AG09319 (cell line): ENCODE data around the gene KCMF1.

Experiments
- DNase-seq: peaks from one replicate; pipeline ENCODE4 v3.0.0-alpha.2; 2010; ENCODE audit warnings: low read depth; ENCODE audit errors: extremely low read depth
- TF ChIP-seq, protein P1 (sequence below): IDR thresholded peaks from 2 replicates; pipeline ENCODE4 v1.5.1; 2011; ENCODE audit warnings: low read depth, mild to moderate bottlenecking, inconsistent platforms, low read length, moderate library complexity

Gene KCMF1

GRCh38 chr2:84991404-84992160 lies 20.6 kb downstream of the KCMF1 start:
- DNase-seq = peak; percentile 96
- TF ChIP-seq, protein P1, sequence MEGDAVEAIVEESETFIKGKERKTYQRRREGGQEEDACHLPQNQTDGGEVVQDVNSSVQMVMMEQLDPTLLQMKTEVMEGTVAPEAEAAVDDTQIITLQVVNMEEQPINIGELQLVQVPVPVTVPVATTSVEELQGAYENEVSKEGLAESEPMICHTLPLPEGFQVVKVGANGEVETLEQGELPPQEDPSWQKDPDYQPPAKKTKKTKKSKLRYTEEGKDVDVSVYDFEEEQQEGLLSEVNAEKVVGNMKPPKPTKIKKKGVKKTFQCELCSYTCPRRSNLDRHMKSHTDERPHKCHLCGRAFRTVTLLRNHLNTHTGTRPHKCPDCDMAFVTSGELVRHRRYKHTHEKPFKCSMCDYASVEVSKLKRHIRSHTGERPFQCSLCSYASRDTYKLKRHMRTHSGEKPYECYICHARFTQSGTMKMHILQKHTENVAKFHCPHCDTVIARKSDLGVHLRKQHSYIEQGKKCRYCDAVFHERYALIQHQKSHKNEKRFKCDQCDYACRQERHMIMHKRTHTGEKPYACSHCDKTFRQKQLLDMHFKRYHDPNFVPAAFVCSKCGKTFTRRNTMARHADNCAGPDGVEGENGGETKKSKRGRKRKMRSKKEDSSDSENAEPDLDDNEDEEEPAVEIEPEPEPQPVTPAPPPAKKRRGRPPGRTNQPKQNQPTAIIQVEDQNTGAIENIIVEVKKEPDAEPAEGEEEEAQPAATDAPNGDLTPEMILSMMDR = no peak

DNA sequence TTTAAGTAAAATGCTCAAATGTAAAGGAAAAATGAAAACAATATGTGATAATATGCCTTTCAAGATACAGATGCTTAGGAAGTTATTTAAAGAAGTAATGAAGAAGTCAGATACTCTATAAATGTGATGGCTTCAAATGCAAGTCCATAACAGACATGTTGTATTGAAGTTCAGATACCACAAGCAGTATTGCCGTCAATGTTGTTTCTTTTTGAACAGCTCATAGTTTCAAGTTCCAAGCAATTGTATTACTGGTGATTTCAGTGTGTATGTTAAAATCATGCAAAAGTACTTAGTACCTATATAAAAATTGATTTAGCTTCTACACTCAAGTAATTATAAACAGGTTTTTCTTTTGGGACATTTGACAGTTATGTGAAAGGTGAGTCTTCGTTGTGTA lies 24.9 kb downstream of the KCMF1 start:
- TF ChIP-seq, protein P1 = no peak
- no peak for DNase-seq

DNA sequence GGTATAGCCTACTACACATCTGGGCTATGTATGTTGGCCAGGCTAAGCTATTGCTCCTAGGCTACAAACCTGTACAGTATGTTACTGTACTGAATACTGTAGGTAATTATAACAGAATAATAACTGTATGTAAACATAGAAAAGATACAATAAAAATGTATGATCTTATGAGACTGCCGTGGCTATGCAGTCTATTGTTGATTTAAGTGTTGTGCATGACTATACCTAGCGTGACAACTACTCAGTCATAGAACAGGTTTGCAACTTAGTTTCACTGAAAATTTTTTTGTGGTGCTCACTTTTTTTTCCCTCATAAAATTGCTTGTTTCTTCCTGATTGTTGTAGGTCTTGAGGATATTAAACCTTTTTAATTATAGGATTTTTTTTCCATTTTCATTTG lies 25.9 kb downstream of the KCMF1 start:
- TF ChIP-seq, protein P1 = no peak
- DNase-seq = no peak

- no peak for DNase-seq
- TF ChIP-seq, protein P1 = no peak
These were observed 28.6 kb downstream of the KCMF1 start for GRCh38 chr2:84999553-84999955.

- TF ChIP-seq, protein P1 = no peak
- no peak for DNase-seq
These were observed 30.6 kb downstream of the KCMF1 start for GRCh38 chr2:85001595-85001994.

DNA sequence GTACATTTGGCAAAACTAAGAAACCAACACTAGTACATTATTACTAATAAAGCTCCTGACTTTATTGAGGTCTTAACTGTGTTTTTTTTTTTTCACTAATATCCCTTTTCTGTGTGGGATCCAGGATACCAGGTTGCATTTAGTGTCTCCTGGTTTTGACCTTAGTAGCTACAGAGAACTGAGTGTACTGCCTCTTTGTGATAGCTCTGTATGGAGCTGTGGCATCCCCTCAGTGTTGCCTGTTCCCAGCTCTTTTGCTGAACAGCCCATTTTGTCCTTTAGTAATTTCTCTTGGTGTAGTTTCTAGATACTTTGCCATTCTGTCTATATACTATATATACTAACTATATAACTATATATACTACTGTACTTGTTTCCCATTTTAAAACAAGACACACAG lies 31.6 kb downstream of the KCMF1 start:
- TF ChIP-seq, protein P1 = no peak
- DNase-seq = no peak

GRCh38 chr2:85008252-85008651 lies 37.3 kb downstream of the KCMF1 start:
- no peak for DNase-seq
- TF ChIP-seq, protein P1 = no peak
